ENCODE data around the gene CPEB1.

- no peak for TF ChIP-seq CTCF (IDR thresholded peaks at IDR 0.05; ENCODE audit: low read depth, low read length)
- no peak for TF ChIP-seq POLR2A (IDR thresholded peaks at IDR 0.05; ENCODE audit: extremely low read depth, insufficient read length)
- TF ChIP-seq MAX (IDR thresholded peaks at IDR 0.05; ENCODE audit: low read depth, low read length) = no peak
- TF ChIP-seq MYC (IDR thresholded peaks at IDR 0.05; ENCODE audit: low read depth, low read length) = no peak
Observed at GRCh38 chr15:82648257-82649103, 1.3 kb upstream of the CPEB1 start.

Data from NB4 (cell line).